MM.1S (cell line): ENCODE data around the gene OR4D1.
A peak's percentile ranks its signal among the peaks of the same experiment; 100 is the strongest.

ENCODE experiments used
- CTCF ChIP-seq: fragments of 300-600 bp; sonication (generic); IDR thresholded peaks from 2 replicates; pipeline ENCODE4 v1.5.1; 2016; ENCODE audit warnings: antibody characterized with exemption, low read length, mixed read lengths
- EZH2 ChIP-seq: fragments of 300-600 bp; sonication (generic); optimal IDR thresholded peaks from 2 replicates; pipeline ENCODE3; 2017; ENCODE audit warnings: low read depth, mild to moderate bottlenecking, antibody characterized with exemption, low read length, mixed read lengths

- TF ChIP-seq CTCF, result peak; percentile 86
- TF ChIP-seq EZH2, result no peak
Measured at GRCh38 chr17:58200024-58200633, 51.9 kb downstream of the OR4D1 start.
